GM12878 (cell line): ENCODE data around the gene USP36. TPM values are rescaled to one million over a fixed set of nuclear protein-coding genes. Genes with fewer than 3 reads are reported as not detected.

Experiments
- BCLAF1 ChIP-seq: fragments of 450-650 bp; IDR thresholded peaks from 2 replicates; pipeline ENCODE4 v1.6.1; 2017; ENCODE audit warnings: antibody characterized with exemption, mild to moderate bottlenecking, moderate library complexity
- CBX3 ChIP-seq: fragments of 200-600 bp; sonication (generic); IDR thresholded peaks from 2 replicates; pipeline ENCODE4 v1.6.1; 2016; ENCODE audit warnings: low read depth, borderline replicate concordance
- CBX5 ChIP-seq: sonication (generic); IDR thresholded peaks from 2 replicates; pipeline ENCODE4 v1.6.1; 2016; ENCODE audit warnings: low read depth, moderate library complexity, mild to moderate bottlenecking, inconsistent platforms
- CREM ChIP-seq: IDR thresholded peaks from 2 replicates; pipeline ENCODE4 v1.6.1; 2014; ENCODE audit warnings: antibody characterized with exemption, low read depth
- E2F4 ChIP-seq: IDR thresholded peaks from 2 replicates; pipeline ENCODE4 v1.6.1; 2012; ENCODE audit warnings: low read depth, low read length, improper control_type of control experiment
- IKZF2 ChIP-seq, 2 experiments: fragments of 450-650 bp; IDR thresholded peaks; 2 replicates each; pipeline ENCODE4 v1.6.1; 2017; ENCODE audit warnings: mild to moderate bottlenecking in 2 of 2, moderate library complexity in 2 of 2
- IRF5 ChIP-seq: fragments of 450-650 bp; IDR thresholded peaks from 2 replicates; pipeline ENCODE4 v1.6.1; 2017; ENCODE audit warnings: borderline replicate concordance
- MEF2A ChIP-seq: IDR thresholded peaks from 2 replicates; pipeline ENCODE4 v1.6.1; 2011; ENCODE audit warnings: low read depth, mild to moderate bottlenecking, low read length, moderate library complexity; ENCODE audit not compliant: insufficient read depth
- MYC ChIP-seq: IDR thresholded peaks from 2 replicates; pipeline ENCODE4 v1.6.1; 2011; ENCODE audit warnings: mild to moderate bottlenecking, low read length, moderate library complexity, inconsistent platforms; ENCODE audit not compliant: insufficient read depth, insufficient replicate concordance, insufficient read length, severe bottlenecking
- NFIC ChIP-seq: IDR thresholded peaks from 2 replicates; pipeline ENCODE4 v1.6.1; 2012; ENCODE audit warnings: low read depth, mild to moderate bottlenecking, inconsistent platforms, low read length, moderate library complexity
- NFXL1 ChIP-seq: fragments of 450-650 bp; IDR thresholded peaks from 2 replicates; pipeline ENCODE4 v1.6.1; 2017; ENCODE audit warnings: antibody characterized with exemption, mild to moderate bottlenecking, borderline replicate concordance
- POLR2A ChIP-seq: IDR thresholded peaks from 2 replicates; pipeline ENCODE4 v1.6.1; 2011; ENCODE audit warnings: low read depth, mild to moderate bottlenecking, low read length
- POU2F2 ChIP-seq: IDR thresholded peaks from 3 replicates; pipeline ENCODE4 v1.6.1; 2011; ENCODE audit warnings: low read depth, mild to moderate bottlenecking, low read length, borderline replicate concordance
- RELB ChIP-seq: fragments of 450-650 bp; IDR thresholded peaks from 2 replicates; pipeline ENCODE4 v1.6.1; 2017; ENCODE audit warnings: low read depth, mild to moderate bottlenecking, moderate library complexity
- SKIL ChIP-seq: fragments of 450-650 bp; IDR thresholded peaks from 2 replicates; pipeline ENCODE4 v1.6.1; 2017; ENCODE audit warnings: mild to moderate bottlenecking, low read depth, inconsistent platforms; ENCODE audit not compliant: poor library complexity, severe bottlenecking
- SMARCA5 ChIP-seq: fragments of 450-650 bp; IDR thresholded peaks from 2 replicates; pipeline ENCODE4 v1.6.1; 2017; ENCODE audit warnings: mild to moderate bottlenecking
- TARDBP ChIP-seq: IDR thresholded peaks from 2 replicates; pipeline ENCODE4 v1.6.1; 2016; ENCODE audit warnings: borderline replicate concordance
- TCF12 ChIP-seq: IDR thresholded peaks from 2 replicates; pipeline ENCODE4 v1.6.1; 2011; ENCODE audit warnings: low read depth, mild to moderate bottlenecking, low read length
- TCF7 ChIP-seq: IDR thresholded peaks from 2 replicates; pipeline ENCODE4 v1.6.1; 2014; ENCODE audit warnings: antibody characterized with exemption, borderline replicate concordance
- USF2 ChIP-seq: IDR thresholded peaks from 2 replicates; pipeline ENCODE4 v1.6.1; 2011; ENCODE audit warnings: low read depth, low read length, improper control_type of control experiment, borderline replicate concordance
- WRNIP1 ChIP-seq: IDR thresholded peaks from 2 replicates; pipeline ENCODE4 v1.6.1; 2011; ENCODE audit warnings: low read depth, low read length, improper control_type of control experiment, borderline replicate concordance
- polyA plus RNA-seq, 11 experiments: library from polyadenylated mRNA; depleted of rRNA in 4 of 11; unstranded in 6 of 11; stranded (reverse) in 5 of 11; fragments of >200 nt; fragmentation: Nextera tagmentation in 4 of 11; fragmentation: Illumina TruSeq in 1 of 11; extraction: Ambion mirVana in 4 of 11; extraction: Trizol in 1 of 11; gene quantifications; 1 replicate in 1 of 11; 2 replicates in 10 of 11; pipeline versions ENCODE4 v1.2.1 to v1.2.3, GENCODE V29; 2011 to 2016; ENCODE audit warnings: inconsistent platforms in 2 of 11, missing spikeins in 2 of 11, low read depth in 1 of 11
- total RNA-seq, 4 experiments: library from RNA; depleted of rRNA in 3 of 4; stranded (reverse); fragments of >200 nt in 3 of 4; fragmentation: Illumina TruSeq in 1 of 4; extraction: Trizol in 1 of 4; gene quantifications; 2 replicates each; pipeline versions ENCODE4 v1.2.1 to v1.2.3, GENCODE V29; 2013 to 2021

USP36 gene
- total and polyA plus RNA-seq, 10 of the 15 experiments (the other 5 are each of a cell fraction or from before 2014, with no cell fraction given) = 7.2 to 65.7 (median 33.6) TPM

- no peak for TF ChIP-seq IRF5
- no peak for TF ChIP-seq SMARCA5
- no peak for TF ChIP-seq CBX5
- peak; percentile 55 for TF ChIP-seq POLR2A
- no peak for TF ChIP-seq NFXL1
- TF ChIP-seq MYC = no peak
- no peak for TF ChIP-seq CREM
- TF ChIP-seq BCLAF1 = no peak
- TF ChIP-seq TARDBP = no peak
- TF ChIP-seq MEF2A = no peak
- TF ChIP-seq E2F4 = no peak
- TF ChIP-seq CBX3 = no peak
- no peak for TF ChIP-seq TCF12
- peak; percentile 84 to 86; a peak in 3 of 4 replicates for TF ChIP-seq IKZF2 (IDR thresholded peaks at IDR 0.05)
- TF ChIP-seq USF2 = peak; percentile 46
- no peak for TF ChIP-seq WRNIP1
- TF ChIP-seq RELB = peak; percentile 79
- no peak for TF ChIP-seq POU2F2
- TF ChIP-seq TCF7 = no peak
- no peak; the same call in 1 of the 2 replicates for TF ChIP-seq NFIC
- no peak for TF ChIP-seq SKIL
These were observed 91.8 kb downstream of the USP36 start (continued) for GRCh38 chr17:78748730-78749317.
